ENCODE results near the gene NDST3. TPM values are rescaled to one million over a fixed set of nuclear protein-coding genes. Genes with fewer than 3 reads are reported as not detected.

NDST3 gene
- total RNA-seq, 4 donors from 2014 or later, result 0.19 TPM; not detected in 3

- intact Hi-C loops (cut with DNase I), result no loop called here
- H3K27me3 ChIP-seq, result no peaks in the 10 kb centered on the region
- no peaks in the 10 kb centered on the region for H3K9me3 ChIP-seq
- no peak for TF ChIP-seq POLR2A (IDR thresholded peaks at IDR 0.05)
- no peak for TF ChIP-seq CTCF (IDR thresholded peaks at IDR 0.05)
- 44 to 47% methylated on average over 3 of the region's 3 CpGs for WGBS, 2 donors
- no peaks in the 10 kb centered on the region for H3K4me1 ChIP-seq
- DNase-seq, result no peak
- H3K36me3 ChIP-seq, result no peaks in the 10 kb centered on the region
- no peak overlapping the region for H3K27ac ChIP-seq
- no peak overlapping the region for H3K4me3 ChIP-seq
Observed at GRCh38 chr4:118086344-118086743, 52.1 kb downstream of the NDST3 start.

GRCh38 chr4:118087366-118087765 lies 53.1 kb downstream of the NDST3 start:
- H3K4me1 ChIP-seq, result no peaks in the 10 kb centered on the region
- no peaks in the 10 kb centered on the region for H3K9me3 ChIP-seq
- no peak overlapping the region for H3K27ac ChIP-seq
- intact Hi-C loops (cut with DNase I), result no loop called here
- TF ChIP-seq CTCF (IDR thresholded peaks at IDR 0.05), result no peak
- TF ChIP-seq POLR2A (IDR thresholded peaks at IDR 0.05), result no peak
- H3K36me3 ChIP-seq, result no peaks in the 10 kb centered on the region
- no peak for DNase-seq
- H3K27me3 ChIP-seq, result no peaks in the 10 kb centered on the region
- H3K4me3 ChIP-seq, result no peak overlapping the region

GRCh38 chr4:118099106-118099505 lies 64.8 kb downstream of the NDST3 start:
- Histone ChIP-seq H3K36me3 (no peaks in the 10 kb centered on the region), H3K9me3 (no peaks in the 10 kb centered on the region), H3K4me3 (no peak overlapping the region), H3K27ac (no peak overlapping the region), H3K4me1 (no peaks in the 10 kb centered on the region), H3K27me3 (no peaks in the 10 kb centered on the region)
- no peak for DNase-seq
- TF ChIP-seq POLR2A (IDR thresholded peaks at IDR 0.05) (no peak), CTCF (IDR thresholded peaks at IDR 0.05) (no peak)
- intact Hi-C loops (cut with DNase I), result no loop called here
- 59 to 75% methylated on average over 3 of the region's 3 CpGs for WGBS, 2 donors

GRCh38 chr4:118102195-118102594 lies 67.9 kb downstream of the NDST3 start:
- TF ChIP-seq POLR2A (IDR thresholded peaks at IDR 0.05) (no peak), CTCF (IDR thresholded peaks at IDR 0.05) (no peak)
- no peak for DNase-seq
- intact Hi-C loops (cut with DNase I), result no loop called here
- Histone ChIP-seq H3K36me3 (no peaks in the 10 kb centered on the region), H3K27me3 (no peaks in the 10 kb centered on the region), H3K9me3 (no peaks in the 10 kb centered on the region), H3K27ac (no peak overlapping the region), H3K4me3 (no peak overlapping the region), H3K4me1 (no peaks in the 10 kb centered on the region)
- 42% methylated on average over 2 of the region's 2 CpGs for WGBS, 2 donors

GRCh38 chr4:118112117-118113046 lies 78.1 kb downstream of the NDST3 start:
- intact Hi-C loops (cut with DNase I), result no loop called here
- 49 to 54% methylated on average over 2 of the region's 2 CpGs for whole genome bisulfite sequencing, 2 donors
- Histone ChIP-seq H3K27me3 (no peaks in the 10 kb centered on the region), H3K27ac (no peak overlapping the region), H3K4me3 (no peak overlapping the region), H3K9me3 (no peaks in the 10 kb centered on the region), H3K36me3 (no peaks in the 10 kb centered on the region), H3K4me1 (no peaks in the 10 kb centered on the region)
- no peak for DNase-seq
- TF ChIP-seq POLR2A (IDR thresholded peaks at IDR 0.05) (no peak), CTCF (IDR thresholded peaks at IDR 0.05) (no peak)
